Metanephros (tissue), 1 donor: ENCODE results near the gene TCAF1. TPM values are rescaled to one million over a fixed set of nuclear protein-coding genes. Genes with fewer than 3 reads are reported as not detected.

Experiments
- total RNA-seq: library from RNA; depleted of rRNA; stranded (reverse); fragments of >200 nt; gene quantifications from one replicate; pipeline ENCODE4 v1.2.3, GENCODE V29; 2014

TCAF1 gene, protein sequence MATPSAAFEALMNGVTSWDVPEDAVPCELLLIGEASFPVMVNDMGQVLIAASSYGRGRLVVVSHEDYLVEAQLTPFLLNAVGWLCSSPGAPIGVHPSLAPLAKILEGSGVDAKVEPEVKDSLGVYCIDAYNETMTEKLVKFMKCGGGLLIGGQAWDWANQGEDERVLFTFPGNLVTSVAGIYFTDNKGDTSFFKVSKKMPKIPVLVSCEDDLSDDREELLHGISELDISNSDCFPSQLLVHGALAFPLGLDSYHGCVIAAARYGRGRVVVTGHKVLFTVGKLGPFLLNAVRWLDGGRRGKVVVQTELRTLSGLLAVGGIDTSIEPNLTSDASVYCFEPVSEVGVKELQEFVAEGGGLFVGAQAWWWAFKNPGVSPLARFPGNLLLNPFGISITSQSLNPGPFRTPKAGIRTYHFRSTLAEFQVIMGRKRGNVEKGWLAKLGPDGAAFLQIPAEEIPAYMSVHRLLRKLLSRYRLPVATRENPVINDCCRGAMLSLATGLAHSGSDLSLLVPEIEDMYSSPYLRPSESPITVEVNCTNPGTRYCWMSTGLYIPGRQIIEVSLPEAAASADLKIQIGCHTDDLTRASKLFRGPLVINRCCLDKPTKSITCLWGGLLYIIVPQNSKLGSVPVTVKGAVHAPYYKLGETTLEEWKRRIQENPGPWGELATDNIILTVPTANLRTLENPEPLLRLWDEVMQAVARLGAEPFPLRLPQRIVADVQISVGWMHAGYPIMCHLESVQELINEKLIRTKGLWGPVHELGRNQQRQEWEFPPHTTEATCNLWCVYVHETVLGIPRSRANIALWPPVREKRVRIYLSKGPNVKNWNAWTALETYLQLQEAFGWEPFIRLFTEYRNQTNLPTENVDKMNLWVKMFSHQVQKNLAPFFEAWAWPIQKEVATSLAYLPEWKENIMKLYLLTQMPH
- total RNA-seq, result 66.9 TPM

DNA sequence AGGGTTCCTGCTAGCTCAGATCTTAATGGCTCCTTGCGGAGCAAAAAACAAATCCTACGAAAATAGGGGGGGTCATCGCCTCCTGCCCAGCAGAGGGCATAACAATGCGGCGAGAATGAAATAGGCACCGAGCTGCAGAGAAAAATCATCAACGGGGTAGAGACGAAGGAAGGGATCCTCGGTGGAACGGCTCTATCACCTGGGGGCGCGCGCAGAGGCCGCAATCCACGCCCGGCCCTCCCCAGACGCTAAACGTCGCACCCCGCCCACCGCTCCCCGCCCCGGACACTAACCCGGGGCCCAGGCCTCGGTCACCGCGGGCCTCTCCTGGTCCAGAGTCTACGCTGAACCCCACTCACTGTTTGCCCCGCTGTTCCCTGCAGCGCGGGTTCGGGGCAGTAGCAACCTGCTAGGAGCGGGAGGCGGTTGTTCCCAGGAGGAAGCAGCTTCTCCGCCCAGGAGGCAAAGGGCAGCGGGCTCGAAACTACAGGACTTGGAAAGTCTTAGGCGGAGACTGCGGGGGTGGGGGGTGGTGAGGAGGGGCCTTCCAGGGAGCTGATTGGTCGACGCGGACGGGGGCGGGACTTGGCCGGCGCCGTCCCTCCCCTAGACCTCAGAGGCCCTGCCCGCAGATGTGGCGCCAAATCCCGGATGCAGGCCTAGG lies at the start of gene TCAF1:
Gene TCAF1 (minus strand): TSS at position 509 of the 664 bp plus-strand sequence. CDS start 25,568 bp downstream, outside the sequence.

DNA sequence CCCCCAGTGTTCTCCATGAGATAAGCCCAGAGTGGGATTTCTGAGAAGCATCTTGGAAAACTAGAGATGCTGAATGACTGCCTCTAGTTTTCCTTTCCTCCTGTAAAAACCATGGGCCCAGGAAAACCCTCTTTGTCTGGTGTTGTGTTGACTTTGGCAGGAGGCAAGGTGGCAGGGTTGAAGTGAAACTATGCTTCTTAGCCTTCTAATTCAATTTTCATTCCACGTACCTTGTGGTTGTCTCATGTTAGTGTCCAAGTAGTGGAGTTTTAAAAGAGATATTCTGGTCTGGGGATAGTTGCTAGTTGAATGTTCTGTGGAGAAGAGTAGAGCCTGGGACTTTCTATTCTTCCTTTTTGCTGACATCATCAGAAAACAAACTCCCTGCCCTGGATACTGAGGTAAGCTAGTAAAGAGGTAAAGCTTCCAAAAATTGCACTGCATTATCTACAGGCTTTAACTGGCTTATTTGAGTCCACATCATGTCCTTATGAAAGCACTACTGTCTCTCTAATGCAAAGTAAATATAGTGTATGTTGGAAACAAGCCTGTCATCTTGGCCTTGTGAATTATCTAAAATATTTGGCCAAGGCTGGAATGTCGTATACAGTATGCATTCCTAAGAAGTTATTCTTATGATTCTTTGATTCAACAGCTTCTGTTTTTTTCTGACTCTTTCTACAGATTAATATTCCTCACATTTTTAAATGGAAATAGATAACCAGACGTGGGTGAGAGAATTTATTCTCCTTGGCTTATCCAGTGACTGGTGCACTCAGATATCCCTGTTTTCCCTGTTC lies 32.8 kb upstream of the TCAF1 start, which contains the start of gene OR2F2:
Gene OR2F2 (plus strand): TSS at position 708 of the 800 bp plus-strand sequence. CDS start 0 bp downstream, at position 708.

Other genes starting within 250 kb of the TCAF1 start
- gene CTAGE6, start 144.5 kb downstream of the TCAF1 start, total RNA-seq, result 0.64 TPM
- gene OR2F2, start 33.1 kb upstream of the TCAF1 start, total RNA-seq, result not detected
- gene OR2F1, start 52.7 kb upstream of the TCAF1 start, total RNA-seq, result not detected
- not detected for gene OR6B1, start 98.1 kb upstream of the TCAF1 start, total RNA-seq
- not detected for gene OR2A5, start 146.8 kb upstream of the TCAF1 start, total RNA-seq
- gene OR2A25, start 167.6 kb upstream of the TCAF1 start, total RNA-seq, result not detected
- not detected for gene OR2A12, start 184.1 kb upstream of the TCAF1 start, total RNA-seq
- gene OR2A2, start 207.4 kb upstream of the TCAF1 start, total RNA-seq, result not detected
- not detected for gene OR2A14, start 221.0 kb upstream of the TCAF1 start, total RNA-seq